Pancreas (tissue), 10 donors: Measurements from ENCODE around the gene HLA-A. TPM values are rescaled to one million over a fixed set of nuclear protein-coding genes. Genes with fewer than 3 reads are reported as not detected.

Experiments
- ATAC-seq, 4 donors: fragments of 200-7000 bp; cut with Tn5 transposase; one replicate each; pipeline versions ENCODE4 v1.8.0 to v1.9.1; 2020; ENCODE audit warnings: mild to moderate bottlenecking in 4 of 4, moderate library complexity in 4 of 4
- DNase-seq, 6 donors: peaks; one replicate each; pipeline ENCODE4 v3.0.0-alpha.2; 2020
- FAIRE-seq: peaks from 2 replicates; lab custom pipeline; 2012; peaks lifted over from hg19 to GRCh38; lab: Jason Lieb, UNC
- H3K27ac ChIP-seq, 4 donors: fragments of 200-600 bp; sonication (generic); 1 replicate in 3 of 4; 2 replicates in 1 of 4; pipeline versions ENCODE4 v1.5.0 to v1.8.0; 2020
- H3K27me3 ChIP-seq, 4 donors: fragments of 200-600 bp; one replicate each; pipeline ENCODE4 v1.8.0; 2021
- H3K36me3 ChIP-seq, 3 donors: fragments of 200-600 bp; sonication (generic) in 1 of 3; one replicate each; pipeline versions ENCODE4 v1.5.0 to v1.8.0; 2020 to 2021
- H3K4me1 ChIP-seq, 3 donors: fragments of 200-600 bp; one replicate each; pipeline ENCODE4 v1.8.0; 2021
- H3K4me3 ChIP-seq, 4 donors: fragments of 200-600 bp; sonication (generic) in 2 of 4; one replicate each; pipeline versions ENCODE4 v1.5.0 to v1.8.0; 2020 to 2021
- H3K9me3 ChIP-seq, 4 donors: fragments of 200-600 bp; one replicate each; pipeline ENCODE4 v1.8.0; 2021
- WGBS, 2 donors: extraction: QIAGEN DNeasy Blood & Tissue Kit; methylation state at CpG; one replicate each; pipeline ENCODE4 v1.1.7; 2013; 5-methylcytosine and 5-hydroxymethylcytosine counted together
- intact Hi-C, 3 donors: fragments of 100-400 bp; cut with DNase I; formaldehyde crosslinking; loops; one replicate each; pipeline versions ENCODE4 v1.11.1 to v1.14.2; 2022
- polyA plus RNA-seq, 2 donors: library from polyadenylated mRNA; stranded (reverse); fragments of 200-250 nt; gene quantifications; one replicate each; pipeline ENCODE4 v1.2.3, GENCODE V29; 2013
- total RNA-seq, 6 donors: library from RNA; stranded (reverse); fragmentation: NEBNext Ultra II Directional in 4 of 6; extraction: Animal tissue kit (Norgen Biotek cat#: 25700) in 4 of 6; gene quantifications; one replicate each; pipeline versions ENCODE4 v1.2.1 to v1.2.4, GENCODE V29; 2021 to 2023
- TF ChIP-seq, protein P1 (sequence below), 4 donors: fragments of 200-600 bp; sonication (generic) in 3 of 4; IDR thresholded peaks; one replicate each; pipeline versions ENCODE4 v1.5.0 to v1.8.0; 2021; ENCODE audit warnings: antibody characterized with exemption in 4 of 4
- donor health status: healthy with polysubstance abuse.
- donor health status: DM: no; HTN: no; CAD: no; lungs with moderate emphysema.
- donor health status: DM: no; HTN: no; CAD: no.
- donor health status: control.
- donor health status: control.
- donor health status: Bipolar disorder and iron deficiency.
- donor health status: DM: yes; HTN: yes; CAD: no.
- donor health status: DM: no; HTN: no; CAD: no.
- donor health status: DM: no; HTN: no; CAD: no.
- donor health status: DM: yes; HTN: yes; CAD: no.

The HLA-A gene
- 100 to 1,000 TPM in 2 of 6 donors, 10 to 100 TPM in 4; 63.7 to 374 (median 79.2) TPM for total RNA-seq
- polyA plus RNA-seq: 100 to 1,000 TPM; 220 to 350 TPM

DNA sequence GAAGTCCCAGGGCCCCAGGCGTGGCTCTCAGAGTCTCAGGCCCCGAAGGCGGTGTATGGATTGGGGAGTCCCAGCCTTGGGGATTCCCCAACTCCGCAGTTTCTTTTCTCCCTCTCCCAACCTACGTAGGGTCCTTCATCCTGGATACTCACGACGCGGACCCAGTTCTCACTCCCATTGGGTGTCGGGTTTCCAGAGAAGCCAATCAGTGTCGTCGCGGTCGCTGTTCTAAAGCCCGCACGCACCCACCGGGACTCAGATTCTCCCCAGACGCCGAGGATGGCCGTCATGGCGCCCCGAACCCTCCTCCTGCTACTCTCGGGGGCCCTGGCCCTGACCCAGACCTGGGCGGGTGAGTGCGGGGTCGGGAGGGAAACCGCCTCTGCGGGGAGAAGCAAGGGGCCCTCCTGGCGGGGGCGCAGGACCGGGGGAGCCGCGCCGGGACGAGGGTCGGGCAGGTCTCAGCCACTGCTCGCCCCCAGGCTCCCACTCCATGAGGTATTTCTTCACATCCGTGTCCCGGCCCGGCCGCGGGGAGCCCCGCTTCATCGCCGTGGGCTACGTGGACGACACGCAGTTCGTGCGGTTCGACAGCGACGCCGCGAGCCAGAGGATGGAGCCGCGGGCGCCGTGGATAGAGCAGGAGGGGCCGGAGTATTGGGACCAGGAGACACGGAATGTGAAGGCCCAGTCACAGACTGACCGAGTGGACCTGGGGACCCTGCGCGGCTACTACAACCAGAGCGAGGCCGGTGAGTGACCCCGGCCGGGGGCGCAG is at the start of gene HLA-A:
HLA-A (plus strand) TSS at position 258 of the 778 bp plus-strand sequence; CDS start at position 280, 22 bp downstream.
- no peak for FAIRE-seq
- intact Hi-C loops: no loop called here
- TF ChIP-seq, protein P1, sequence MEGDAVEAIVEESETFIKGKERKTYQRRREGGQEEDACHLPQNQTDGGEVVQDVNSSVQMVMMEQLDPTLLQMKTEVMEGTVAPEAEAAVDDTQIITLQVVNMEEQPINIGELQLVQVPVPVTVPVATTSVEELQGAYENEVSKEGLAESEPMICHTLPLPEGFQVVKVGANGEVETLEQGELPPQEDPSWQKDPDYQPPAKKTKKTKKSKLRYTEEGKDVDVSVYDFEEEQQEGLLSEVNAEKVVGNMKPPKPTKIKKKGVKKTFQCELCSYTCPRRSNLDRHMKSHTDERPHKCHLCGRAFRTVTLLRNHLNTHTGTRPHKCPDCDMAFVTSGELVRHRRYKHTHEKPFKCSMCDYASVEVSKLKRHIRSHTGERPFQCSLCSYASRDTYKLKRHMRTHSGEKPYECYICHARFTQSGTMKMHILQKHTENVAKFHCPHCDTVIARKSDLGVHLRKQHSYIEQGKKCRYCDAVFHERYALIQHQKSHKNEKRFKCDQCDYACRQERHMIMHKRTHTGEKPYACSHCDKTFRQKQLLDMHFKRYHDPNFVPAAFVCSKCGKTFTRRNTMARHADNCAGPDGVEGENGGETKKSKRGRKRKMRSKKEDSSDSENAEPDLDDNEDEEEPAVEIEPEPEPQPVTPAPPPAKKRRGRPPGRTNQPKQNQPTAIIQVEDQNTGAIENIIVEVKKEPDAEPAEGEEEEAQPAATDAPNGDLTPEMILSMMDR (IDR thresholded peaks at IDR 0.05): no peak

DNA sequence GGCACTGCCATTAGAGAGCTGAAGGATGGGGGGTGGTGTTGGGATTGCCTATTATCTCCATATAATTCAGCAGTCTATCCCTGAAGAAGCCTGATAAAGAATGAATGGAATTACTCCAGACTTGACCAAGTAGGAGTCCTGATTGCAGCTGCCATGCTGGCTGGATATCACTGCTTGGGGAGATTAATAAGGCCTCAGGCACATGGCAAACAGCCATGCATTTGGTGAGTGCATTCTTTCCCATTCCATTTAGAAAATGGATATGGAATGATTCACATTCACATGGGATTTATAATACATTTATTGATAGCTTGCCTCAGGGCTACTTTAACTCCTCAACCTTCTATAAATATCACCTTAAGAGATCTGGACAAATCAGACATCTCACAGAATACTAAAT is 49.6 kb upstream of the HLA-A start:
- H3K27me3 ChIP-seq: no peaks in the 10 kb centered on the region
- no peak overlapping the region for H3K27ac ChIP-seq
- TF ChIP-seq, protein P1 (IDR thresholded peaks at IDR 0.05): no peak
- intact Hi-C loops: no loop called here
- DNase-seq: no peak
- no peak for ATAC-seq
- no peak overlapping the region for H3K4me3 ChIP-seq
- no peaks in the 10 kb centered on the region for H3K4me1 ChIP-seq
- H3K9me3 ChIP-seq: no peaks in the 10 kb centered on the region
- H3K36me3 ChIP-seq: no peaks in the 10 kb centered on the region
- no peak for FAIRE-seq

More for the DNA sequence above, at the start of gene HLA-A:
- no peaks in the 10 kb centered on the region for H3K4me1 ChIP-seq
- peak within 1 kb of the TSS in 3 of 4 donors; percentile 26 to 39 (median 29) for H3K4me3 ChIP-seq
- H3K27ac ChIP-seq: peak within 1 kb of the TSS in 3 of 4 donors; percentile 42 to 76 (median 73)
- 0% methylated on average over 56 to 61 of the region's 68 CpGs for WGBS, 2 donors
- no peaks in the 10 kb centered on the region for H3K9me3 ChIP-seq
- no peaks in the 10 kb centered on the region for H3K27me3 ChIP-seq
- no peaks in the 10 kb centered on the region for H3K36me3 ChIP-seq
- ATAC-seq (peak; percentile 97 to 99 (median 98)), DNase-seq (peak; percentile 87 to 92 (median 89))

DNA sequence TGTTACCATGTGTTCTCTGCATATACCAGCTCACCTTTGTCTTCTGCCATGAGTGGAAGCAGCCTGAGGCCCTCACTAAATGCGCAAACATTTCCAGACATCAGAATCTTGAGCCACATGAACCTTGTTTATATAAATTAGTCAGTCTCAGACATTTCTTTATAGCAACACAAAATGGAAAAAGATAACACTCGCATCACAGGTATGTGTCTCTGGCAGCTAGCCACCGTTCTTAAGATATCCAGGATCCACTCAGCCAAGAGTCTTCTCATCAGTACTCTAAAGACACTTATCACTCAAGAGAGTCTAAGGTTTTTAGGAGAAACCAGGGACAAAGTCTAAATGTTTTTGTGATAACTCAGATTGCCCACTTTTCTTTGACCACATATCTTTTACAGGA is 43.1 kb upstream of the HLA-A start:
- FAIRE-seq (no peak), ATAC-seq (no peak), DNase-seq (no peak)
- Histone ChIP-seq H3K4me1 (no peaks in the 10 kb centered on the region), H3K27ac (no peak overlapping the region), H3K9me3 (no peaks in the 10 kb centered on the region), H3K4me3 (no peak overlapping the region), H3K36me3 (no peaks in the 10 kb centered on the region), H3K27me3 (no peaks in the 10 kb centered on the region)
- intact Hi-C loops: no loop called here
- TF ChIP-seq, protein P1 (IDR thresholded peaks at IDR 0.05): no peak
- WGBS, 2 donors: 86 to 91% methylated on average over 3 of the region's 3 CpGs

DNA sequence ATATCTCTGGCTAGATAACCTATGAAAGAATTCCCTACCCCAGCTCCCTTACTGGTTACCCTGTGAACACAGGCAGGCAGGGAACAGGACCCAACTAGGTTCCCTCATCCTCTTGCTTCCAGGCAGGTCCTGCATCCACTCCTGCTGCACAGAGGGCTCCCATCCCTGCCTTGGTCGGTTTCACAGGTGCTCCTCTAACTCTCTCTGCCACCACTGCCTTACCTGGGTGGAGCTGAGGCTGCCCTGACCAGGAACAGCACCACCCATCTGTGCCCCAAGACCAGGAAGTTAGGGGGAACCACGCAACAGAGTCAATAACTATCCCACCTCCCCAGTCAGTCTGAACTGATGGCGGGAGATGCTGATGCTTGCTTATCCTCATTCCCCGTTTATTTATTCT is 37.0 kb upstream of the HLA-A start:
- H3K4me3 ChIP-seq: no peak overlapping the region
- H3K36me3 ChIP-seq: no peaks in the 10 kb centered on the region
- H3K27me3 ChIP-seq: no peaks in the 10 kb centered on the region
- H3K4me1 ChIP-seq: no peaks in the 10 kb centered on the region
- no peak for ATAC-seq
- no peak for DNase-seq
- no peaks in the 10 kb centered on the region for H3K9me3 ChIP-seq
- no peak for FAIRE-seq
- H3K27ac ChIP-seq: no peak overlapping the region
- TF ChIP-seq, protein P1 (IDR thresholded peaks at IDR 0.05): no peak
- WGBS, 2 donors: 80 to 82% methylated on average over 4 of the region's 4 CpGs
- intact Hi-C loops: no loop called here
